DND-41 (cell line): ENCODE data around the gene OR5H15.

Experiments
- CTCF ChIP-seq: IDR thresholded peaks from 2 replicates; pipeline ENCODE4 v1.5.1; 2012; ENCODE audit warnings: borderline replicate concordance, low read length, moderate library complexity, mild to moderate bottlenecking; ENCODE audit not compliant: poor library complexity, severe bottlenecking; ENCODE audit errors: extremely low read depth
- EZH2 ChIP-seq: IDR thresholded peaks from 3 replicates; pipeline ENCODE4 v1.6.1; 2012; ENCODE audit warnings: borderline replicate concordance, low read depth, mild to moderate bottlenecking, moderate library complexity, low read length, inconsistent platforms; ENCODE audit not compliant: severe bottlenecking

GRCh38 chr3:98148751-98149150, 17.7 kb upstream of the OR5H15 start:
- TF ChIP-seq CTCF (no peak), EZH2 (no peak)
